Sigmoid colon (tissue), 3 donors: ENCODE data around the gene AKAP9.

Experiments used
- POLR2A ChIP-seq, 2 donors: fragments of 450-650 bp; IDR thresholded peaks; one replicate each; pipeline ENCODE4 v1.6.1; 2016; ENCODE audit warnings: antibody characterized with exemption in 2 of 2, mild to moderate bottlenecking in 2 of 2, moderate library complexity in 2 of 2
- TF ChIP-seq, protein P1 (sequence below), 4 experiments: fragments of 450-650 bp in 3 of 4; fragments of 200-600 bp in 1 of 4; IDR thresholded peaks; one replicate each; pipeline ENCODE4 v1.5.1; 2016 to 2019; ENCODE audit warnings: antibody characterized with exemption in 4 of 4, mild to moderate bottlenecking in 3 of 4, moderate library complexity in 2 of 4

DNA sequence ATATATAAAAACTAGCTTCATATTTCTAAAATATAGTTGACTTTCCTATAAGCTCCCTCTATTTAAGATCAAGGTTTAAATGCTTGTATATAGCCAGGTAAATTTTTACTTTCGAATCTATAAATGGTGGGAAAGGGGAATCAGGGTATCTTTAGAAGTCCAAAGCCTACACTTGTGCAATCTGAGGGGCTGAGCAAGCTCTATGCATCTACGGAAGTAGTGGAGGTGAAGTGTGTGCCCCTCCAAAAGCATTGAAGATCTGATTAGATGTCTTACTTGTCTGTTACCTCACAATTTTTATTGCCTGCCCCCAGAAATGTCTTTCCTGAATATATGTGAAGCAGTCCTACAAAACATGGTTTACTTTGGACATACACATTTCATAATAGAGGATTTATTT lies 1.6 kb downstream of the AKAP9 start:
- TF ChIP-seq, protein P1, sequence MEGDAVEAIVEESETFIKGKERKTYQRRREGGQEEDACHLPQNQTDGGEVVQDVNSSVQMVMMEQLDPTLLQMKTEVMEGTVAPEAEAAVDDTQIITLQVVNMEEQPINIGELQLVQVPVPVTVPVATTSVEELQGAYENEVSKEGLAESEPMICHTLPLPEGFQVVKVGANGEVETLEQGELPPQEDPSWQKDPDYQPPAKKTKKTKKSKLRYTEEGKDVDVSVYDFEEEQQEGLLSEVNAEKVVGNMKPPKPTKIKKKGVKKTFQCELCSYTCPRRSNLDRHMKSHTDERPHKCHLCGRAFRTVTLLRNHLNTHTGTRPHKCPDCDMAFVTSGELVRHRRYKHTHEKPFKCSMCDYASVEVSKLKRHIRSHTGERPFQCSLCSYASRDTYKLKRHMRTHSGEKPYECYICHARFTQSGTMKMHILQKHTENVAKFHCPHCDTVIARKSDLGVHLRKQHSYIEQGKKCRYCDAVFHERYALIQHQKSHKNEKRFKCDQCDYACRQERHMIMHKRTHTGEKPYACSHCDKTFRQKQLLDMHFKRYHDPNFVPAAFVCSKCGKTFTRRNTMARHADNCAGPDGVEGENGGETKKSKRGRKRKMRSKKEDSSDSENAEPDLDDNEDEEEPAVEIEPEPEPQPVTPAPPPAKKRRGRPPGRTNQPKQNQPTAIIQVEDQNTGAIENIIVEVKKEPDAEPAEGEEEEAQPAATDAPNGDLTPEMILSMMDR (IDR thresholded peaks at IDR 0.05): no peak
- no peak for TF ChIP-seq POLR2A (IDR thresholded peaks at IDR 0.05)
